HEK293T (cell line): ENCODE data around the gene ATP6AP2.

Source experiments
- ARNT ChIP-seq: fragments of 450-650 bp; IDR thresholded peaks from 2 replicates; pipeline ENCODE4 v1.6.1; 2017; ENCODE audit warnings: mild to moderate bottlenecking
- BHLHE40 ChIP-seq: fragments of 450-650 bp; IDR thresholded peaks from 2 replicates; pipeline ENCODE4 v1.6.1; 2016; ENCODE audit warnings: mild to moderate bottlenecking, moderate library complexity, borderline replicate concordance
- FOXK2 ChIP-seq: fragments of 450-650 bp; IDR thresholded peaks from 2 replicates; pipeline ENCODE4 v1.6.1; 2016; ENCODE audit warnings: mild to moderate bottlenecking
- FOXM1 ChIP-seq: fragments of 450-650 bp; IDR thresholded peaks from 2 replicates; pipeline ENCODE4 v1.6.1; 2017; ENCODE audit warnings: mild to moderate bottlenecking, borderline replicate concordance
- HDGF ChIP-seq: fragments of 450-650 bp; IDR thresholded peaks from 2 replicates; pipeline ENCODE4 v1.6.1; 2017; ENCODE audit warnings: antibody characterized with exemption, borderline replicate concordance
- L3MBTL2 ChIP-seq: fragments of 450-650 bp; conservative IDR thresholded peaks from 2 replicates; pipeline ENCODE4 v1.6.1; 2016; ENCODE audit warnings: mild to moderate bottlenecking
- LEF1 ChIP-seq: fragments of 450-650 bp; IDR thresholded peaks from 2 replicates; pipeline ENCODE4 v1.6.1; 2017; ENCODE audit warnings: mild to moderate bottlenecking, borderline replicate concordance
- SP1 ChIP-seq: fragments of 450-650 bp; IDR thresholded peaks from 2 replicates; pipeline ENCODE4 v1.6.1; 2017

GRCh38 chrX:40544343-40545266 is 36.2 kb upstream of the ATP6AP2 start:
- no peak for TF ChIP-seq LEF1
- no peak for TF ChIP-seq FOXK2
- no peak for TF ChIP-seq BHLHE40
- TF ChIP-seq ARNT = no peak
- no peak for TF ChIP-seq SP1
- no peak for TF ChIP-seq FOXM1
- no peak for TF ChIP-seq HDGF
- TF ChIP-seq L3MBTL2 = no peak
